Measurements from ENCODE around the gene GLIPR2. TPM values are rescaled to one million over a fixed set of nuclear protein-coding genes. Genes with fewer than 3 reads are reported as not detected.

The GLIPR2 gene
- total RNA-seq, 1 donor from 2014 or later = 14.3 TPM

DNA sequence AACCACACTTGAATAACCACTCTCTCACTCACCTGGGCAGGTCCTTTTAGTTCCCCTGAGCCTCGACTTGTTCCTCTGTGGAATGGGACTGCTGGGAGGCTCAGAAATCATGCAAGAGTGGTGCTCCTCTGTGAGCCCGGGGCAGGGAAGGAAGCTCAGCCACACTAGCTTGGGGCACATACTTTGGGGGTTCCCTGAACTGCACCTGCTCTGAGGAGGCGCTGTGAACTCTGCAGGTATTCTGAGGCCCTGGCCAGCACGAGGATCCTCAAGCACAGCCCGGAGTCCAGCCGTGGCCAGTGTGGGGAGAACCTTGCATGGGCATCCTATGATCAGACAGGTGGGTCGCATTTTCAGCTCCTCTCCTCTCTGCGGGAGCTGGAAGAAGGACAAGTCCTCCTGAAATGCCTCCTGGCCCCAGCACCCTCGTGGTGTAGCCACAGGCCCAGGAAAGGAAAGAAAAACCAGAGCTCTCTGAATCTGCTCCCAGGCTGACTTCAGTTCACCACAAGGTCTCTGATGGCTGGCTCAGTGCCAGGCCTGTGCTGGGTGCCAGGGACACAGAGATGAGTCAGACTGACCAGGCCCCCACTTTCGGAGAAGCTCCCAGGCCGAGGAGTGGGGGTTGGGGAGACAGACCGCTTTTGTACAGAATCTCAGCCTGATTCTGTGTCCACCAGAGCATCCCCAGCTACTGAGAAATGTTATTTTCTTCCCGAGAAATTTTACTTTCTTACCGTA is 11.9 kb downstream of the GLIPR2 start:
- intact Hi-C loops (cut with micrococcal nuclease) = no loop called here
- ChIA-PET CTCF (interaction anchor here (1.3 kb wide), 2 partner anchors 18 to 45 kb away, joined by 3 to 4 read pairs; no protein-coding TSS in a partner anchor), POLR2A (interaction anchor here (4.8 kb wide), 1 partner anchor 10 kb away, joined by 33 read pairs; the partner anchor contains the start of gene GLIPR2)
- TF ChIP-seq, protein P1, sequence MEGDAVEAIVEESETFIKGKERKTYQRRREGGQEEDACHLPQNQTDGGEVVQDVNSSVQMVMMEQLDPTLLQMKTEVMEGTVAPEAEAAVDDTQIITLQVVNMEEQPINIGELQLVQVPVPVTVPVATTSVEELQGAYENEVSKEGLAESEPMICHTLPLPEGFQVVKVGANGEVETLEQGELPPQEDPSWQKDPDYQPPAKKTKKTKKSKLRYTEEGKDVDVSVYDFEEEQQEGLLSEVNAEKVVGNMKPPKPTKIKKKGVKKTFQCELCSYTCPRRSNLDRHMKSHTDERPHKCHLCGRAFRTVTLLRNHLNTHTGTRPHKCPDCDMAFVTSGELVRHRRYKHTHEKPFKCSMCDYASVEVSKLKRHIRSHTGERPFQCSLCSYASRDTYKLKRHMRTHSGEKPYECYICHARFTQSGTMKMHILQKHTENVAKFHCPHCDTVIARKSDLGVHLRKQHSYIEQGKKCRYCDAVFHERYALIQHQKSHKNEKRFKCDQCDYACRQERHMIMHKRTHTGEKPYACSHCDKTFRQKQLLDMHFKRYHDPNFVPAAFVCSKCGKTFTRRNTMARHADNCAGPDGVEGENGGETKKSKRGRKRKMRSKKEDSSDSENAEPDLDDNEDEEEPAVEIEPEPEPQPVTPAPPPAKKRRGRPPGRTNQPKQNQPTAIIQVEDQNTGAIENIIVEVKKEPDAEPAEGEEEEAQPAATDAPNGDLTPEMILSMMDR (IDR thresholded peaks at IDR 0.05) = no peak
- H3K27me3 Mint-ChIP-seq = no peaks in the 10 kb centered on the region
- H3K27ac Mint-ChIP-seq = no peak overlapping the region
- H3K9me3 Mint-ChIP-seq = no peaks in the 10 kb centered on the region
- peaks cover 81% of the 10 kb centered on the region for H3K4me1 Mint-ChIP-seq
- H3K36me3 Mint-ChIP-seq (ENCODE audit: low read depth) = peaks cover 16% of the 10 kb centered on the region
- ATAC-seq (ENCODE audit: low read depth) (no peak), DNase-seq (no peak)
- no peak overlapping the region for H3K4me3 Mint-ChIP-seq

DNA sequence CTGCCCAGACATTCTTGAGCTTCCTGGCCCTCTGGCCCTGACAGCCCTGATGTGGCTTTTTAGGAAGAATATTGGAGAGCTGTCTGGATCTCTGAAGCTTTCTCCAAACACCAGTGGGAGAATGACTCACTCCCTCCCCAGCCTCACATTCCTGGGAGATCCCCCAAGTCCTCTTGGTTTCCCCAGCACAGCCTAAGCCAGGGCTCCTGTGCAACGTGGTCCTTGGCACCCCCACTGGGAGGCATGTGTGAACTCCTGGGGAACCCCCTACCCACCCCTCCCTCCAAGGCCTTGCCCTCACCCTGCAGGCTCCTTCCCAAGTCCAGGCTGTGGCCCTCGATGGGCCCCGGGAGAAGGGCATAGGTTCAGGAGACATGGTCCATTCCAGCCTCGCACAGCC is 12.7 kb downstream of the GLIPR2 start:
- CTCF ChIA-PET = interaction anchor here (1.0 to 1.3 kb wide), 3 partner anchors 18 to 46 kb away, joined by 3 to 4 read pairs (median 3); no protein-coding TSS in a partner anchor
- Mint-ChIP-seq H3K4me3 (no peak overlapping the region), H3K4me1 (peaks cover 79% of the 10 kb centered on the region), H3K36me3 (ENCODE audit: low read depth) (peaks cover 16% of the 10 kb centered on the region), H3K9me3 (no peaks in the 10 kb centered on the region), H3K27ac (no peak overlapping the region), H3K27me3 (no peaks in the 10 kb centered on the region)
- POLR2A ChIA-PET = interaction anchor here (4.8 kb wide), 1 partner anchor 11 kb away, joined by 33 read pairs; the partner anchor contains the start of gene GLIPR2
- DNase-seq = no peak
- TF ChIP-seq, protein P1 (IDR thresholded peaks at IDR 0.05) = no peak
- intact Hi-C loops (cut with micrococcal nuclease) = no loop called here
- ATAC-seq (ENCODE audit: low read depth) = no peak

DNA sequence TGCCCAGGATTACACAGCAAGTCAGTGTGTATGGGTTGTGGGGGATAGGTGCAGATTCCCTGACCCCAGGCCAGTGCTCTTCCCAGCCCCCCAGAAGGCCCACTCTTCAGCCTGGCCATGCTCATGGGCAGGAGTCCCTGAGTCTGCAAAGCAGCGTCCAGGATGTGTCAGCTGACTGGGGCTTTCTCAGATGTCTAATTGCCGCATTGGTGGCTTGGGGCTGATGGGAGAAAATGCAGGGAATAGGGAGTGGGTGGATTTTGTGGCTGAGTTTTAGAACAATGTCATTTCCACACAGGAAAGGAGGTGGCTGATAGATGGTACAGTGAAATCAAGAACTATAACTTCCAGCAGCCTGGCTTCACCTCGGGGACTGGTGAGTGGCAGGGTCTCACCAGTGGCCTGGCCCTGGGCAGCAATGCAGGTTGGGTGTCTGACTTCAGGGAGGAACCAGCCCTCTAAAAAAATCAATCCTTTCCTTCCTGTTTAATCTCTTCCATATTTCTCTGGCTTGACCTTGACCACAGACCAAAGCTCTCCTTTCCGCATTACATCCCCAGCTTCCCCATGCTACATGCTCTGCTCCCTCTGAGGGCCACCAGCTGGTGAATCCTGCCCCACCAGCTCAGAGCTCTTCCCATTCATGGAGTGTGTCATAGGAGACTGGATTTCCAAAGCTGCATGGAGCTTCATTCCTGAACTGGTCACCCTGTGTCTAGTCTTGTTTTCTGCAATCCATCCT is 14.2 kb downstream of the GLIPR2 start:
- CTCF ChIA-PET = interaction anchor here (0.6 to 3.2 kb wide), 4 partner anchors 16 to 64 kb away, joined by 3 to 12 read pairs (median 8); no protein-coding TSS in a partner anchor
- DNase-seq (no peak), ATAC-seq (ENCODE audit: low read depth) (no peak)
- Mint-ChIP-seq H3K27ac (peak overlapping the region; percentile 96), H3K36me3 (ENCODE audit: low read depth) (peaks cover 14% of the 10 kb centered on the region), H3K27me3 (no peaks in the 10 kb centered on the region), H3K9me3 (no peaks in the 10 kb centered on the region), H3K4me3 (peak overlapping the region; percentile 44), H3K4me1 (peaks cover 69% of the 10 kb centered on the region)
- POLR2A ChIA-PET = interaction anchor here (1.0 to 4.8 kb wide), 3 partner anchors 13 to 40 kb away, joined by 3 to 33 read pairs (median 7); partner anchors contain the start of genes CLTA and GLIPR2
- TF ChIP-seq, protein P1 (IDR thresholded peaks at IDR 0.05) = no peak
- intact Hi-C loops (cut with micrococcal nuclease) = loop anchor here (1.0 to 5.0 kb wide), 4 partner anchors 14 to 107 kb away; partner anchors contain the start of genes CLTA, GLIPR2 and GNE

DNA sequence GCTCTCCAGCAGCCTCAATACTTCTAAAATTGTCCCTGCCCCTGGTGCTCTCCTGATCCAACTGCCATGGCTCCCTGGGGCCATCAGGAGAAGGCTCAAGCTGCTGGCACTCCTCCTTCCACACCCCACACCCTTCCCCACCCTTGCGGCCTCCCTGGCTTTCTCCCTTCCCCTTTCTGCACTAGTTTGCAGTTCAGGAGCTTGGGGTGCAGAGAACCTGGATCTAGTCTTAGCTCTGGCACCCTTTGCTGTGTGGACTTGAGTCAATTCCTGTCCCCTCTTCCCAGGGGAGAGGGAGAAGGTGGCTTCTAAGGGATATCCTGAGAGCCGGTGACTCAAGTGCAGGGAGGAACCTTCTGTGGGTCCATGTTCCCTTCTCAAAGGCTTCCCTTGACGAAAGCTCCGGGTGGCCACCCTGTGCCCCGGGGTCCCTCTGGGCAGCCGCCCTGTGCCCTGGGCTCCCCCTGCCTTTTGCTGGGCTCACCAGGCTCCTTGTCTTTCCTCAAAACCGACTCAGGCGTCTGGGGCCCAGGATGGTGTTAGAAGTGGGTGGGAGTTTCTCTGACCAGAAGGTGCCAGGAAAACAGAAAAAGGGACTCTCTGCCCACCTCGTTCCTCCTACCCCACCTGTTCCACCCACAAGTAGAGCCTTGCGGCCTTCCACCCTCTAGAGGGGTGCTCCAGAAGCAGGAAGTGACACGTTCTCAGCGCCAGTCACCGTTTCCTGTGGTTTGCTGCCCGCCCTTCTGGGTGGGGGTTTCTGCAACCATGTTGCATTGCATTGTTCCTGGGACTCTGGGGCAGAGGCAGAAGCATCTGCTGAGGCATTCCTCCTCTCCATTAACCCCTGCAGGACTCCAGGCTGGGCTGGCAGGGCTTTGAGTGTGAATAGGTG is 15.0 kb downstream of the GLIPR2 start:
- intact Hi-C loops (cut with micrococcal nuclease) = loop anchor here (1.0 to 5.0 kb wide), 5 partner anchors 7 to 106 kb away; partner anchors contain the start of genes CLTA, GLIPR2 and GNE

More for the DNA sequence above, 15.0 kb downstream of the GLIPR2 start:
- peak overlapping the region; percentile 81 for H3K4me3 Mint-ChIP-seq
- peaks cover 14% of the 10 kb centered on the region for H3K36me3 Mint-ChIP-seq (ENCODE audit: low read depth)
- no peaks in the 10 kb centered on the region for H3K27me3 Mint-ChIP-seq
- peaks cover 61% of the 10 kb centered on the region for H3K4me1 Mint-ChIP-seq
- peak overlapping the region; percentile 96 for H3K27ac Mint-ChIP-seq
- ChIA-PET POLR2A (interaction anchor here (0.6 to 4.8 kb wide), 6 partner anchors 9 to 39 kb away, joined by 3 to 33 read pairs (median 6); partner anchors contain the start of genes CLTA and GLIPR2), CTCF (interaction anchor here (0.6 to 3.2 kb wide), 3 partner anchors 15 to 64 kb away, joined by 4 to 12 read pairs (median 11); no protein-coding TSS in a partner anchor)
- H3K9me3 Mint-ChIP-seq = no peaks in the 10 kb centered on the region
- TF ChIP-seq, protein P1 (IDR thresholded peaks at IDR 0.05) = no peak
- DNase-seq = peak; percentile 68
- ATAC-seq (ENCODE audit: low read depth) = peak; percentile 96

Measured in activated B cell treated with CpG ODN at 0.5 μM for 24 hours (primary cell).